GM23338 (cell line): ENCODE results near the gene CARD9. TPM values are rescaled to one million over a fixed set of nuclear protein-coding genes. Genes with fewer than 3 reads are reported as not detected.

Experiments
- ATAC-seq: fragments of 200-7000 bp; cut with Tn5 transposase; 3 replicates; pipeline ENCODE4 v1.9.1; 2020
- DNase-seq: peaks from one replicate; pipeline ENCODE4 v3.0.0-alpha.2; 2015; ENCODE audit warnings: low spot score
- H2AFZ ChIP-seq: fragments of 200-600 bp; sonication (generic); 2 replicates; pipeline ENCODE4 v1.8.0; 2016; ENCODE audit warnings: antibody characterized with exemption, mild to moderate bottlenecking, moderate library complexity
- H3F3A ChIP-seq: fragments of 200-600 bp; sonication (generic); replicated peaks from 2 replicates; pipeline ENCODE4 v1.8.0; 2017; ENCODE audit warnings: antibody characterized with exemption, mixed run types, low read depth
- H3K27ac ChIP-seq: fragments of 200-600 bp; sonication (generic); 2 replicates; pipeline ENCODE4 v1.6.1; 2016; ENCODE audit warnings: low read depth
- H3K27me3 ChIP-seq: fragments of 200-600 bp; sonication (generic); 2 replicates; pipeline ENCODE4 v1.8.0; 2016; ENCODE audit warnings: mild to moderate bottlenecking, mixed run types, moderate library complexity; ENCODE audit not compliant: insufficient read depth
- H3K36me3 ChIP-seq: fragments of 200-600 bp; sonication (generic); 2 replicates; pipeline ENCODE4 v1.8.0; 2016; ENCODE audit warnings: mild to moderate bottlenecking; ENCODE audit not compliant: insufficient read depth
- H3K4me1 ChIP-seq: fragments of 200-600 bp; sonication (generic); 2 replicates; pipeline ENCODE4 v1.8.0; 2016; ENCODE audit warnings: mild to moderate bottlenecking, moderate library complexity; ENCODE audit not compliant: insufficient read depth
- H3K4me2 ChIP-seq: fragments of 200-600 bp; sonication (generic); 2 replicates; pipeline ENCODE4 v1.7.1; 2017; ENCODE audit warnings: mixed run types
- H3K4me3 ChIP-seq: fragments of 200-600 bp; sonication (generic); 2 replicates; pipeline ENCODE4 v1.6.1; 2016; ENCODE audit warnings: mixed run types
- H3K79me2 ChIP-seq: fragments of 200-600 bp; sonication (generic); replicated peaks from 2 replicates; pipeline ENCODE4 v1.8.0; 2017; ENCODE audit warnings: mild to moderate bottlenecking; ENCODE audit not compliant: insufficient read depth
- H3K9me2 ChIP-seq: fragments of 200-600 bp; sonication (generic); 2 replicates; pipeline ENCODE4 v1.8.0; 2017; ENCODE audit not compliant: insufficient read depth
- H4K20me1 ChIP-seq: fragments of 200-600 bp; sonication (generic); replicated peaks from 2 replicates; pipeline ENCODE4 v1.8.0; 2017; ENCODE audit warnings: mild to moderate bottlenecking; ENCODE audit not compliant: insufficient read depth
- H3K27ac Mint-ChIP-seq: 2 replicates; pipeline ENCODE4 v1.8.0; 2020; ENCODE audit warnings: inconsistent platforms, mild to moderate bottlenecking, moderate library complexity, mixed read lengths
- H3K27me3 Mint-ChIP-seq: 3 replicates; pipeline ENCODE4 v1.8.0; 2022; ENCODE audit warnings: low read depth, mild to moderate bottlenecking, moderate library complexity, mixed read lengths, inconsistent platforms; ENCODE audit not compliant: insufficient read depth, poor library complexity
- H3K36me3 Mint-ChIP-seq: 3 replicates; pipeline ENCODE4 v1.8.0; 2021; ENCODE audit warnings: low read depth, mild to moderate bottlenecking, inconsistent platforms, moderate library complexity, mixed read lengths
- H3K4me1 Mint-ChIP-seq: 3 replicates; pipeline ENCODE4 v1.8.0; 2020; ENCODE audit warnings: mild to moderate bottlenecking, inconsistent platforms, mixed read lengths
- H3K4me3 Mint-ChIP-seq: 3 replicates; pipeline ENCODE4 v1.8.0; 2021; ENCODE audit warnings: moderate library complexity, mild to moderate bottlenecking, inconsistent platforms, mixed read lengths
- H3K9me3 Mint-ChIP-seq: 3 replicates; pipeline ENCODE4 v1.8.0; 2020; ENCODE audit warnings: moderate library complexity, mild to moderate bottlenecking, inconsistent platforms, mixed read lengths
- CREB1 ChIP-seq: fragments of 250-450 bp; sonication (Bioruptor Pico); IDR thresholded peaks from 2 replicates; pipeline ENCODE4 v1.5.0; 2020; ENCODE audit warnings: low read depth, mild to moderate bottlenecking, moderate library complexity
- EZH2 ChIP-seq: fragments of 200-600 bp; sonication (generic); IDR thresholded peaks from one replicate; pipeline ENCODE4 v1.8.0; 2017; ENCODE audit warnings: antibody characterized with exemption, mild to moderate bottlenecking, low read depth; ENCODE audit not compliant: unreplicated experiment
- EZH2phosphoT487 ChIP-seq: fragments of 200-600 bp; sonication (generic); IDR thresholded peaks from one replicate; pipeline ENCODE4 v1.8.1; 2018; ENCODE audit warnings: antibody characterized with exemption; ENCODE audit not compliant: unreplicated experiment
- JUNB ChIP-seq: IDR thresholded peaks from one replicate; pipeline ENCODE4 v1.6.1; 2016; ENCODE audit warnings: antibody characterized with exemption; ENCODE audit not compliant: unreplicated experiment
- NANOG ChIP-seq: IDR thresholded peaks from 2 replicates; pipeline ENCODE4 v1.6.1; 2016; ENCODE audit warnings: antibody characterized with exemption, borderline replicate concordance
- POLR2AphosphoS5 ChIP-seq: IDR thresholded peaks from 2 replicates; pipeline ENCODE4 v1.6.1; 2016; ENCODE audit warnings: antibody characterized with exemption, low read depth
- STAT1 ChIP-seq: IDR thresholded peaks from one replicate; pipeline ENCODE4 v1.6.1; 2016; ENCODE audit warnings: antibody characterized with exemption; ENCODE audit not compliant: unreplicated experiment
- ZNF114 ChIP-seq: fragments of 250-450 bp; sonication (Bioruptor Pico); IDR thresholded peaks from 2 replicates; pipeline ENCODE4 v1.5.0; 2020; ENCODE audit warnings: mild to moderate bottlenecking, moderate library complexity
- ZNF331 ChIP-seq: fragments of 250-450 bp; sonication (Bioruptor Pico); IDR thresholded peaks from 2 replicates; pipeline ENCODE4 v1.5.0; 2020; ENCODE audit warnings: low read depth, mild to moderate bottlenecking, moderate library complexity
- polyA plus RNA-seq: library from polyadenylated mRNA; unstranded; fragments of >200 nt; fragmentation: Nextera tagmentation; extraction: Ambion mirVana; gene quantifications from 2 replicates; pipeline ENCODE4 v1.2.1, GENCODE V29; 2016
- total RNA-seq: library from RNA; depleted of rRNA; stranded (reverse); fragments of >200 nt; shearing (Covaris generic); gene quantifications from 2 replicates; pipeline ENCODE4 v1.2.3, GENCODE V29; 2014
- TF ChIP-seq, protein P1 (sequence below): IDR thresholded peaks from one replicate; pipeline ENCODE4 v1.6.1; 2018; ENCODE audit warnings: antibody characterized with exemption; ENCODE audit not compliant: unreplicated experiment
- TF ChIP-seq, protein P2 (sequence below): fragments of 250-450 bp; sonication (Bioruptor Pico); IDR thresholded peaks from 2 replicates; pipeline ENCODE4 v1.5.0; 2020; ENCODE audit warnings: mild to moderate bottlenecking, moderate library complexity
- TF ChIP-seq, protein P3 (sequence below): IDR thresholded peaks from 2 replicates; pipeline ENCODE4 v1.6.1; 2016; ENCODE audit warnings: antibody characterized with exemption
- TF ChIP-seq, protein P4 (sequence below), 2 experiments: fragments of 200-600 bp in 1 of 2; sonication (generic) in 1 of 2; conservative IDR thresholded peaks; 2 replicates each; pipeline versions ENCODE4 v1.5.1 to v1.6.1; 2016 to 2017; ENCODE audit warnings: antibody characterized with exemption in 2 of 2, low read depth in 2 of 2, mild to moderate bottlenecking in 2 of 2, moderate library complexity in 1 of 2

CARD9 gene
- total and polyA plus RNA-seq, 2 experiments from 2014 or later: 0.49 to 0.63 TPM

DNA sequence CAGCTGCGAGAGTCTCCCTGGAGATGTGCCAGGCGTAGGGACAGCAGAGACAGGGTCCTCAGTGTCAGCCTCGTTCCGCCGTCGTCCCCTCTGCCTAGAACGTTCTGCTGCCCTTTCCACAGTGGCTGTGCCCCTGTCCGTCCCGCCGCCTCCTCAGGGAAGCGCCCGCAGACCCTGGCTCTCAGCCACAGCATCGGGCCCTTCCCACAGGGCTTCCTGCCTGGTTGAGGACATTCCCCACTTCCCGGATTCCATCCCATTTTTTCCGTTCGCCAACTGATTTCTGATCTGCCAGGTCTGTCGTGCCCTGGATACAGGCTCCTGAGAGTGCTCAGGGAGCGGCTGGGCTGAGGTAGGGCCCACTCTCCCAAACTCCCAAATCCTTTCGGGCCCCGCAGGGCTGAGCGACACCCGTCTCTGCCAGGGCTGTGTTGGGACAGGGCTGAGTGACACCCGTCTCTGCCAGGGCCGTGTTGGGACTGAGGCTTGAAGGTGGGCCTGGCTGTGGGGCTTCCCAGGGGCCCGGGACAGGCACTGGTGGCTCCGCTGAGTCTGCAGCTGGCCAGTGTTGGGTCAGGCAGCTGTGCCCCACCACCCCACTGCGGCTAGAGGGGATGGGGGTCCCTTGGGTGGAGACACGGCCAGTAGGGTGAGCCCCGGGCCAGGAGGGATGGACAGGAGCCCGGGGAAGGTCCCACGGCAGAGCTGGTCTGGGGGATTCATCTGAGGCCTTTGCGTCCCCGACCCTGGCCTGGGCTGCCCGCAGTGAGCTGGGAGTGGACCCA lies 25.8 kb downstream of the CARD9 start:
- Histone ChIP-seq H3K27ac (no peak overlapping the region), H2AFZ (no peak overlapping the region), H3F3A (no peaks in the 10 kb centered on the region), H3K36me3 (no peaks in the 10 kb centered on the region), H3K9me2 (no peaks in the 10 kb centered on the region), H3K4me1 (peaks cover 5% of the 10 kb centered on the region), H3K27me3 (no peaks in the 10 kb centered on the region), H3K4me3 (no peak overlapping the region), H4K20me1 (no peaks in the 10 kb centered on the region), H3K79me2 (no peaks in the 10 kb centered on the region), H3K4me2 (no peak overlapping the region)
- Mint-ChIP-seq H3K27me3 (peaks cover 17% of the 10 kb centered on the region), H3K36me3 (no peaks in the 10 kb centered on the region), H3K27ac (no peak overlapping the region), H3K4me1 (peaks cover 3% of the 10 kb centered on the region; the same call in 2 of the 3 replicates), H3K9me3 (no peaks in the 10 kb centered on the region; the same call in 1 of the 3 replicates), H3K4me3 (no peak overlapping the region)
- ATAC-seq (no peak), DNase-seq (no peak)
- no peak for TF ChIP-seq ZNF114 (CRISPR knock-in tag)
- TF ChIP-seq STAT1: no peak
- no peak for TF ChIP-seq EZH2phosphoT487
- TF ChIP-seq ZNF331: no peak
- TF ChIP-seq EZH2: no peak
- no peak for TF ChIP-seq NANOG
- TF ChIP-seq POLR2AphosphoS5: no peak
- no peak for TF ChIP-seq JUNB
- TF ChIP-seq, protein P1, sequence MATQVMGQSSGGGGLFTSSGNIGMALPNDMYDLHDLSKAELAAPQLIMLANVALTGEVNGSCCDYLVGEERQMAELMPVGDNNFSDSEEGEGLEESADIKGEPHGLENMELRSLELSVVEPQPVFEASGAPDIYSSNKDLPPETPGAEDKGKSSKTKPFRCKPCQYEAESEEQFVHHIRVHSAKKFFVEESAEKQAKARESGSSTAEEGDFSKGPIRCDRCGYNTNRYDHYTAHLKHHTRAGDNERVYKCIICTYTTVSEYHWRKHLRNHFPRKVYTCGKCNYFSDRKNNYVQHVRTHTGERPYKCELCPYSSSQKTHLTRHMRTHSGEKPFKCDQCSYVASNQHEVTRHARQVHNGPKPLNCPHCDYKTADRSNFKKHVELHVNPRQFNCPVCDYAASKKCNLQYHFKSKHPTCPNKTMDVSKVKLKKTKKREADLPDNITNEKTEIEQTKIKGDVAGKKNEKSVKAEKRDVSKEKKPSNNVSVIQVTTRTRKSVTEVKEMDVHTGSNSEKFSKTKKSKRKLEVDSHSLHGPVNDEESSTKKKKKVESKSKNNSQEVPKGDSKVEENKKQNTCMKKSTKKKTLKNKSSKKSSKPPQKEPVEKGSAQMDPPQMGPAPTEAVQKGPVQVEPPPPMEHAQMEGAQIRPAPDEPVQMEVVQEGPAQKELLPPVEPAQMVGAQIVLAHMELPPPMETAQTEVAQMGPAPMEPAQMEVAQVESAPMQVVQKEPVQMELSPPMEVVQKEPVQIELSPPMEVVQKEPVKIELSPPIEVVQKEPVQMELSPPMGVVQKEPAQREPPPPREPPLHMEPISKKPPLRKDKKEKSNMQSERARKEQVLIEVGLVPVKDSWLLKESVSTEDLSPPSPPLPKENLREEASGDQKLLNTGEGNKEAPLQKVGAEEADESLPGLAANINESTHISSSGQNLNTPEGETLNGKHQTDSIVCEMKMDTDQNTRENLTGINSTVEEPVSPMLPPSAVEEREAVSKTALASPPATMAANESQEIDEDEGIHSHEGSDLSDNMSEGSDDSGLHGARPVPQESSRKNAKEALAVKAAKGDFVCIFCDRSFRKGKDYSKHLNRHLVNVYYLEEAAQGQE: no peak
- TF ChIP-seq, protein P2, sequence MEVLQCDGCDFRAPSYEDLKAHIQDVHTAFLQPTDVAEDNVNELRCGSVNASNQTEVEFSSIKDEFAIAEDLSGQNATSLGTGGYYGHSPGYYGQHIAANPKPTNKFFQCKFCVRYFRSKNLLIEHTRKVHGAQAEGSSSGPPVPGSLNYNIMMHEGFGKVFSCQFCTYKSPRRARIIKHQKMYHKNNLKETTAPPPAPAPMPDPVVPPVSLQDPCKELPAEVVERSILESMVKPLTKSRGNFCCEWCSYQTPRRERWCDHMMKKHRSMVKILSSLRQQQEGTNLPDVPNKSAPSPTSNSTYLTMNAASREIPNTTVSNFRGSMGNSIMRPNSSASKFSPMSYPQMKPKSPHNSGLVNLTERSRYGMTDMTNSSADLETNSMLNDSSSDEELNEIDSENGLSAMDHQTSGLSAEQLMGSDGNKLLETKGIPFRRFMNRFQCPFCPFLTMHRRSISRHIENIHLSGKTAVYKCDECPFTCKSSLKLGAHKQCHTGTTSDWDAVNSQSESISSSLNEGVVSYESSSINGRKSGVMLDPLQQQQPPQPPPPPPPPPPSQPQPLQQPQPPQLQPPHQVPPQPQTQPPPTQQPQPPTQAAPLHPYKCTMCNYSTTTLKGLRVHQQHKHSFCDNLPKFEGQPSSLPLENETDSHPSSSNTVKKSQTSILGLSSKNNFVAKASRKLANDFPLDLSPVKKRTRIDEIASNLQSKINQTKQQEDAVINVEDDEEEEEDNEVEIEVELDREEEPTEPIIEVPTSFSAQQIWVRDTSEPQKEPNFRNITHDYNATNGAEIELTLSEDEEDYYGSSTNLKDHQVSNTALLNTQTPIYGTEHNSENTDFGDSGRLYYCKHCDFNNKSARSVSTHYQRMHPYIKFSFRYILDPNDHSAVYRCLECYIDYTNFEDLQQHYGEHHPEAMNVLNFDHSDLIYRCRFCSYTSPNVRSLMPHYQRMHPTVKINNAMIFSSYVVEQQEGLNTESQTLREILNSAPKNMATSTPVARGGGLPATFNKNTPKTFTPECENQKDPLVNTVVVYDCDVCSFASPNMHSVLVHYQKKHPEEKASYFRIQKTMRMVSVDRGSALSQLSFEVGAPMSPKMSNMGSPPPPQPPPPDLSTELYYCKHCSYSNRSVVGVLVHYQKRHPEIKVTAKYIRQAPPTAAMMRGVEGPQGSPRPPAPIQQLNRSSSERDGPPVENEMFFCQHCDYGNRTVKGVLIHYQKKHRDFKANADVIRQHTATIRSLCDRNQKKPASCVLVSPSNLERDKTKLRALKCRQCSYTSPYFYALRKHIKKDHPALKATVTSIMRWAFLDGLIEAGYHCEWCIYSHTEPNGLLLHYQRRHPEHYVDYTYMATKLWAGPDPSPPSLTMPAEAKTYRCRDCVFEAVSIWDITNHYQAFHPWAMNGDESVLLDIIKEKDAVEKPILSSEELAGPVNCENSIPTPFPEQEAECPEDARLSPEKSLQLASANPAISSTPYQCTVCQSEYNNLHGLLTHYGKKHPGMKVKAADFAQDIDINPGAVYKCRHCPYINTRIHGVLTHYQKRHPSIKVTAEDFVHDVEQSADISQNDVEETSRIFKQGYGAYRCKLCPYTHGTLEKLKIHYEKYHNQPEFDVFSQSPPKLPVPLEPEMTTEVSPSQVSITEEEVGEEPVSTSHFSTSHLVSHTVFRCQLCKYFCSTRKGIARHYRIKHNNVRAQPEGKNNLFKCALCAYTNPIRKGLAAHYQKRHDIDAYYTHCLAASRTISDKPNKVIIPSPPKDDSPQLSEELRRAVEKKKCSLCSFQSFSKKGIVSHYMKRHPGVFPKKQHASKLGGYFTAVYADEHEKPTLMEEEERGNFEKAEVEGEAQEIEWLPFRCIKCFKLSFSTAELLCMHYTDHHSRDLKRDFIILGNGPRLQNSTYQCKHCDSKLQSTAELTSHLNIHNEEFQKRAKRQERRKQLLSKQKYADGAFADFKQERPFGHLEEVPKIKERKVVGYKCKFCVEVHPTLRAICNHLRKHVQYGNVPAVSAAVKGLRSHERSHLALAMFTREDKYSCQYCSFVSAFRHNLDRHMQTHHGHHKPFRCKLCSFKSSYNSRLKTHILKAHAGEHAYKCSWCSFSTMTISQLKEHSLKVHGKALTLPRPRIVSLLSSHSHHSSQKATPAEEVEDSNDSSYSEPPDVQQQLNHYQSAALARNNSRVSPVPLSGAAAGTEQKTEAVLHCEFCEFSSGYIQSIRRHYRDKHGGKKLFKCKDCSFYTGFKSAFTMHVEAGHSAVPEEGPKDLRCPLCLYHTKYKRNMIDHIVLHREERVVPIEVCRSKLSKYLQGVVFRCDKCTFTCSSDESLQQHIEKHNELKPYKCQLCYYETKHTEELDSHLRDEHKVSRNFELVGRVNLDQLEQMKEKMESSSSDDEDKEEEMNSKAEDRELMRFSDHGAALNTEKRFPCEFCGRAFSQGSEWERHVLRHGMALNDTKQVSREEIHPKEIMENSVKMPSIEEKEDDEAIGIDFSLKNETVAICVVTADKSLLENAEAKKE (CRISPR knock-in tag): no peak
- TF ChIP-seq, protein P3, sequence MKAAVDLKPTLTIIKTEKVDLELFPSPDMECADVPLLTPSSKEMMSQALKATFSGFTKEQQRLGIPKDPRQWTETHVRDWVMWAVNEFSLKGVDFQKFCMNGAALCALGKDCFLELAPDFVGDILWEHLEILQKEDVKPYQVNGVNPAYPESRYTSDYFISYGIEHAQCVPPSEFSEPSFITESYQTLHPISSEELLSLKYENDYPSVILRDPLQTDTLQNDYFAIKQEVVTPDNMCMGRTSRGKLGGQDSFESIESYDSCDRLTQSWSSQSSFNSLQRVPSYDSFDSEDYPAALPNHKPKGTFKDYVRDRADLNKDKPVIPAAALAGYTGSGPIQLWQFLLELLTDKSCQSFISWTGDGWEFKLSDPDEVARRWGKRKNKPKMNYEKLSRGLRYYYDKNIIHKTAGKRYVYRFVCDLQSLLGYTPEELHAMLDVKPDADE: no peak
- TF ChIP-seq, protein P4, sequence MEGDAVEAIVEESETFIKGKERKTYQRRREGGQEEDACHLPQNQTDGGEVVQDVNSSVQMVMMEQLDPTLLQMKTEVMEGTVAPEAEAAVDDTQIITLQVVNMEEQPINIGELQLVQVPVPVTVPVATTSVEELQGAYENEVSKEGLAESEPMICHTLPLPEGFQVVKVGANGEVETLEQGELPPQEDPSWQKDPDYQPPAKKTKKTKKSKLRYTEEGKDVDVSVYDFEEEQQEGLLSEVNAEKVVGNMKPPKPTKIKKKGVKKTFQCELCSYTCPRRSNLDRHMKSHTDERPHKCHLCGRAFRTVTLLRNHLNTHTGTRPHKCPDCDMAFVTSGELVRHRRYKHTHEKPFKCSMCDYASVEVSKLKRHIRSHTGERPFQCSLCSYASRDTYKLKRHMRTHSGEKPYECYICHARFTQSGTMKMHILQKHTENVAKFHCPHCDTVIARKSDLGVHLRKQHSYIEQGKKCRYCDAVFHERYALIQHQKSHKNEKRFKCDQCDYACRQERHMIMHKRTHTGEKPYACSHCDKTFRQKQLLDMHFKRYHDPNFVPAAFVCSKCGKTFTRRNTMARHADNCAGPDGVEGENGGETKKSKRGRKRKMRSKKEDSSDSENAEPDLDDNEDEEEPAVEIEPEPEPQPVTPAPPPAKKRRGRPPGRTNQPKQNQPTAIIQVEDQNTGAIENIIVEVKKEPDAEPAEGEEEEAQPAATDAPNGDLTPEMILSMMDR (conservative IDR thresholded peaks at IDR 0.05; ENCODE audit: low read depth in 2 of 2): no peak
- TF ChIP-seq CREB1 (CRISPR knock-in tag): no peak
